Liver (tissue), 9 donors: ENCODE results near the gene KIRREL3. TPM values are rescaled to one million over a fixed set of nuclear protein-coding genes. Genes with fewer than 3 reads are reported as not detected.

Source experiments
- DNase-seq: peaks from one replicate; pipeline ENCODE4 v3.0.0-alpha.2; 2017; ENCODE audit warnings: low spot score
- H3K27ac ChIP-seq, 2 donors: one replicate each; pipeline ENCODE4 v1.7.0; 2013; ENCODE audit warnings: inconsistent platforms in 2 of 2, low read length in 2 of 2, control low read depth in 1 of 2, low read depth in 1 of 2, mild to moderate bottlenecking in 1 of 2
- H3K27me3 ChIP-seq, 4 donors: one replicate each; pipeline versions ENCODE4 v1.6.1 to v1.7.0; 2013; ENCODE audit warnings: low read length in 3 of 4, inconsistent platforms in 1 of 4, mild to moderate bottlenecking in 1 of 4, moderate library complexity in 1 of 4; ENCODE audit not compliant: control insufficient read depth in 4 of 4, insufficient read depth in 4 of 4
- H3K36me3 ChIP-seq, 4 donors: one replicate each; pipeline versions ENCODE4 v1.6.1 to v1.7.0; 2013; ENCODE audit warnings: low read length in 3 of 4, mild to moderate bottlenecking in 3 of 4, low read depth in 1 of 4, moderate library complexity in 1 of 4; ENCODE audit not compliant: control insufficient read depth in 4 of 4, insufficient read depth in 3 of 4
- H3K4me1 ChIP-seq, 4 donors: one replicate each; pipeline versions ENCODE4 v1.6.1 to v1.7.0; 2013; ENCODE audit warnings: low read length in 3 of 4, mild to moderate bottlenecking in 3 of 4, moderate library complexity in 1 of 4; ENCODE audit not compliant: control insufficient read depth in 4 of 4, insufficient read depth in 4 of 4
- H3K4me3 ChIP-seq, 3 donors: one replicate each; pipeline versions ENCODE4 v1.6.1 to v1.7.0; 2013; ENCODE audit warnings: low read length in 3 of 3, control low read depth in 1 of 3, low read depth in 1 of 3, mild to moderate bottlenecking in 1 of 3
- H3K9ac ChIP-seq, 2 donors: one replicate each; pipeline ENCODE4 v1.7.0; 2013; ENCODE audit warnings: low read length in 2 of 2, mild to moderate bottlenecking in 2 of 2, moderate library complexity in 2 of 2, control low read depth in 1 of 2, low read depth in 1 of 2
- H3K9me3 ChIP-seq, 4 donors: one replicate each; pipeline versions ENCODE4 v1.6.1 to v1.7.0; 2013; ENCODE audit warnings: low read length in 3 of 4; ENCODE audit not compliant: control insufficient read depth in 4 of 4
- EGR1 ChIP-seq, 2 donors: IDR thresholded peaks; 2 replicates each; pipeline ENCODE4 v1.6.1; 2016 to 2018; ENCODE audit warnings: antibody characterized with exemption in 2 of 2, low read depth in 2 of 2
- FOXA1 ChIP-seq: IDR thresholded peaks from 2 replicates; pipeline ENCODE4 v1.6.1; 2016; ENCODE audit warnings: antibody characterized with exemption
- FOXA2 ChIP-seq: IDR thresholded peaks from 2 replicates; pipeline ENCODE4 v1.6.1; 2016; ENCODE audit warnings: antibody characterized with exemption
- GABPA ChIP-seq, 2 donors: IDR thresholded peaks in 1 of 2; conservative IDR thresholded peaks in 1 of 2; 2 replicates each; pipeline ENCODE4 v1.6.1; 2016; ENCODE audit warnings: antibody characterized with exemption in 2 of 2, mild to moderate bottlenecking in 1 of 2, moderate library complexity in 1 of 2
- HNF4A ChIP-seq, 2 donors: conservative IDR thresholded peaks; 2 replicates each; pipeline ENCODE4 v1.6.1; 2016; ENCODE audit warnings: antibody characterized with exemption in 2 of 2, mild to moderate bottlenecking in 2 of 2
- HNF4G ChIP-seq: IDR thresholded peaks from 2 replicates; pipeline ENCODE4 v1.6.1; 2016; ENCODE audit warnings: antibody characterized with exemption
- JUND ChIP-seq, 2 donors: IDR thresholded peaks; 2 replicates each; pipeline ENCODE4 v1.6.1; 2016; ENCODE audit warnings: antibody characterized with exemption in 2 of 2
- NR2F2 ChIP-seq: IDR thresholded peaks from 2 replicates; pipeline ENCODE4 v1.6.1; 2016; ENCODE audit warnings: antibody characterized with exemption
- RAD21 ChIP-seq, 2 donors: IDR thresholded peaks; 2 replicates each; pipeline ENCODE4 v1.6.1; 2016; ENCODE audit warnings: antibody characterized with exemption in 2 of 2, mild to moderate bottlenecking in 2 of 2
- RXRA ChIP-seq, 2 donors: IDR thresholded peaks; 2 replicates each; pipeline ENCODE4 v1.6.1; 2017 to 2018; ENCODE audit warnings: antibody characterized with exemption in 2 of 2, mild to moderate bottlenecking in 1 of 2
- SP1 ChIP-seq: IDR thresholded peaks from 2 replicates; pipeline ENCODE4 v1.6.1; 2018; ENCODE audit warnings: antibody characterized with exemption, mild to moderate bottlenecking
- TAF1 ChIP-seq: conservative IDR thresholded peaks from 2 replicates; pipeline ENCODE4 v1.6.1; 2016; ENCODE audit warnings: antibody characterized with exemption, mild to moderate bottlenecking
- YY1 ChIP-seq: IDR thresholded peaks from 2 replicates; pipeline ENCODE4 v1.6.1; 2016; ENCODE audit warnings: antibody characterized with exemption, mild to moderate bottlenecking
- WGBS: extraction: QIAGEN DNeasy Blood & Tissue Kit; methylation state at CpG from one replicate; pipeline ENCODE4 v1.1.7; 2013; 5-methylcytosine and 5-hydroxymethylcytosine counted together
- polyA plus RNA-seq, 2 donors: library from polyadenylated mRNA; stranded (reverse) in 1 of 2; unstranded in 1 of 2; fragments of 200-250 nt in 1 of 2; fragments of >200 nt in 1 of 2; fragmentation: Nextera tagmentation in 1 of 2; extraction: Ambion mirVana in 1 of 2; gene quantifications; one replicate each; pipeline versions ENCODE4 v1.2.1 to v1.2.3, GENCODE V29; 2013 to 2015
- total RNA-seq, 2 donors: library from RNA; depleted of rRNA; stranded (reverse); fragments of >200 nt; gene quantifications; one replicate each; pipeline ENCODE4 v1.2.3, GENCODE V29; 2014
- TF ChIP-seq, protein P1 (sequence below): fragments of 150-350 bp; IDR thresholded peaks from 2 replicates; pipeline ENCODE4 v1.5.1; 2017; ENCODE audit warnings: improper control_type of control experiment, low read depth, low read length; ENCODE audit not compliant: missing input control
- TF ChIP-seq, protein P2 (sequence below): IDR thresholded peaks from 2 replicates; pipeline ENCODE4 v1.6.1; 2016; ENCODE audit warnings: antibody characterized with exemption
- TF ChIP-seq, protein P3 (sequence below): IDR thresholded peaks from 2 replicates; pipeline ENCODE4 v1.6.1; 2016; ENCODE audit warnings: antibody characterized with exemption, mild to moderate bottlenecking
- TF ChIP-seq, protein P4 (sequence below): IDR thresholded peaks from 2 replicates; pipeline ENCODE4 v1.6.1; 2016; ENCODE audit warnings: antibody characterized with exemption
- TF ChIP-seq, protein P5 (sequence below): IDR thresholded peaks from 2 replicates; pipeline ENCODE4 v1.6.1; 2016; ENCODE audit warnings: antibody characterized with exemption
- donor health status: healthy.
- donor health status: healthy.
- donor health status: healthy.
- donor health status: healthy.
- donor health status: healthy.

Gene KIRREL3
- total and polyA plus RNA-seq, 4 donors: 0.03 to 0.29 (median 0.08) TPM; not detected in 1

DNA sequence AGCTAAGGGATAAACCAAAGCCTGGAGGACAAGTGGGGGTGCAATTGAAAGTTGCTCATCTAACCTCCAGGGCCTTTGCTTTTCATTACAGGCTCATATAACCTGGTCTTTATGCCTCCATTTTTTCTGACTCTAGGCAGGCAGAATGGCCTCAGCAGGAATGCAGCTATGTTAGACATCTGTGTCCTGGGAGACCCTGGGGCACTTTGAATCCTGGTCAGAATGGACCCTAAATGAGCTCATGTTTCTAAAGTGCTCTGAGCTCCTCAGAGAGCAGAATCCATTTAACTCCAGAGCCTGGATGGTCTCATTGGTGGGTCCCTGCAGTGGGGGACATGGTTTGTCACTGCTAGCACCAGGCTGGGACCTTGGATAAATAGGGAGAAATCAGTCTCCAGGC is 177.3 kb downstream of the KIRREL3 start:
- H3K36me3 ChIP-seq: no peaks in the 10 kb centered on the region
- no peak overlapping the region for H3K27ac ChIP-seq
- no peaks in the 10 kb centered on the region for H3K9me3 ChIP-seq
- peaks cover 0 to 3% (median 0%) of the 10 kb centered on the region in 4 donors for H3K27me3 ChIP-seq
- no peak for TF ChIP-seq RAD21 (IDR thresholded peaks at IDR 0.05)
- TF ChIP-seq, protein P1, sequence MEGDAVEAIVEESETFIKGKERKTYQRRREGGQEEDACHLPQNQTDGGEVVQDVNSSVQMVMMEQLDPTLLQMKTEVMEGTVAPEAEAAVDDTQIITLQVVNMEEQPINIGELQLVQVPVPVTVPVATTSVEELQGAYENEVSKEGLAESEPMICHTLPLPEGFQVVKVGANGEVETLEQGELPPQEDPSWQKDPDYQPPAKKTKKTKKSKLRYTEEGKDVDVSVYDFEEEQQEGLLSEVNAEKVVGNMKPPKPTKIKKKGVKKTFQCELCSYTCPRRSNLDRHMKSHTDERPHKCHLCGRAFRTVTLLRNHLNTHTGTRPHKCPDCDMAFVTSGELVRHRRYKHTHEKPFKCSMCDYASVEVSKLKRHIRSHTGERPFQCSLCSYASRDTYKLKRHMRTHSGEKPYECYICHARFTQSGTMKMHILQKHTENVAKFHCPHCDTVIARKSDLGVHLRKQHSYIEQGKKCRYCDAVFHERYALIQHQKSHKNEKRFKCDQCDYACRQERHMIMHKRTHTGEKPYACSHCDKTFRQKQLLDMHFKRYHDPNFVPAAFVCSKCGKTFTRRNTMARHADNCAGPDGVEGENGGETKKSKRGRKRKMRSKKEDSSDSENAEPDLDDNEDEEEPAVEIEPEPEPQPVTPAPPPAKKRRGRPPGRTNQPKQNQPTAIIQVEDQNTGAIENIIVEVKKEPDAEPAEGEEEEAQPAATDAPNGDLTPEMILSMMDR: no peak
- TF ChIP-seq, protein P2, sequence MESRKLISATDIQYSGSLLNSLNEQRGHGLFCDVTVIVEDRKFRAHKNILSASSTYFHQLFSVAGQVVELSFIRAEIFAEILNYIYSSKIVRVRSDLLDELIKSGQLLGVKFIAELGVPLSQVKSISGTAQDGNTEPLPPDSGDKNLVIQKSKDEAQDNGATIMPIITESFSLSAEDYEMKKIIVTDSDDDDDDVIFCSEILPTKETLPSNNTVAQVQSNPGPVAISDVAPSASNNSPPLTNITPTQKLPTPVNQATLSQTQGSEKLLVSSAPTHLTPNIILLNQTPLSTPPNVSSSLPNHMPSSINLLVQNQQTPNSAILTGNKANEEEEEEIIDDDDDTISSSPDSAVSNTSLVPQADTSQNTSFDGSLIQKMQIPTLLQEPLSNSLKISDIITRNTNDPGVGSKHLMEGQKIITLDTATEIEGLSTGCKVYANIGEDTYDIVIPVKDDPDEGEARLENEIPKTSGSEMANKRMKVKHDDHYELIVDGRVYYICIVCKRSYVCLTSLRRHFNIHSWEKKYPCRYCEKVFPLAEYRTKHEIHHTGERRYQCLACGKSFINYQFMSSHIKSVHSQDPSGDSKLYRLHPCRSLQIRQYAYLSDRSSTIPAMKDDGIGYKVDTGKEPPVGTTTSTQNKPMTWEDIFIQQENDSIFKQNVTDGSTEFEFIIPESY: no peak
- no peak for TF ChIP-seq TAF1
- no peak for TF ChIP-seq JUND (IDR thresholded peaks at IDR 0.05)
- no peak for TF ChIP-seq NR2F2
- no peak for TF ChIP-seq FOXA2
- TF ChIP-seq, protein P3, sequence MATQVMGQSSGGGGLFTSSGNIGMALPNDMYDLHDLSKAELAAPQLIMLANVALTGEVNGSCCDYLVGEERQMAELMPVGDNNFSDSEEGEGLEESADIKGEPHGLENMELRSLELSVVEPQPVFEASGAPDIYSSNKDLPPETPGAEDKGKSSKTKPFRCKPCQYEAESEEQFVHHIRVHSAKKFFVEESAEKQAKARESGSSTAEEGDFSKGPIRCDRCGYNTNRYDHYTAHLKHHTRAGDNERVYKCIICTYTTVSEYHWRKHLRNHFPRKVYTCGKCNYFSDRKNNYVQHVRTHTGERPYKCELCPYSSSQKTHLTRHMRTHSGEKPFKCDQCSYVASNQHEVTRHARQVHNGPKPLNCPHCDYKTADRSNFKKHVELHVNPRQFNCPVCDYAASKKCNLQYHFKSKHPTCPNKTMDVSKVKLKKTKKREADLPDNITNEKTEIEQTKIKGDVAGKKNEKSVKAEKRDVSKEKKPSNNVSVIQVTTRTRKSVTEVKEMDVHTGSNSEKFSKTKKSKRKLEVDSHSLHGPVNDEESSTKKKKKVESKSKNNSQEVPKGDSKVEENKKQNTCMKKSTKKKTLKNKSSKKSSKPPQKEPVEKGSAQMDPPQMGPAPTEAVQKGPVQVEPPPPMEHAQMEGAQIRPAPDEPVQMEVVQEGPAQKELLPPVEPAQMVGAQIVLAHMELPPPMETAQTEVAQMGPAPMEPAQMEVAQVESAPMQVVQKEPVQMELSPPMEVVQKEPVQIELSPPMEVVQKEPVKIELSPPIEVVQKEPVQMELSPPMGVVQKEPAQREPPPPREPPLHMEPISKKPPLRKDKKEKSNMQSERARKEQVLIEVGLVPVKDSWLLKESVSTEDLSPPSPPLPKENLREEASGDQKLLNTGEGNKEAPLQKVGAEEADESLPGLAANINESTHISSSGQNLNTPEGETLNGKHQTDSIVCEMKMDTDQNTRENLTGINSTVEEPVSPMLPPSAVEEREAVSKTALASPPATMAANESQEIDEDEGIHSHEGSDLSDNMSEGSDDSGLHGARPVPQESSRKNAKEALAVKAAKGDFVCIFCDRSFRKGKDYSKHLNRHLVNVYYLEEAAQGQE: no peak
- TF ChIP-seq HNF4A (conservative IDR thresholded peaks at IDR 0.05): no peak
- TF ChIP-seq, protein P4, sequence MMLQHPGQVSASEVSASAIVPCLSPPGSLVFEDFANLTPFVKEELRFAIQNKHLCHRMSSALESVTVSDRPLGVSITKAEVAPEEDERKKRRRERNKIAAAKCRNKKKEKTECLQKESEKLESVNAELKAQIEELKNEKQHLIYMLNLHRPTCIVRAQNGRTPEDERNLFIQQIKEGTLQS: no peak
- no peak for TF ChIP-seq FOXA1
- no peak for TF ChIP-seq SP1
- TF ChIP-seq YY1: no peak
- TF ChIP-seq HNF4G: no peak
- TF ChIP-seq, protein P5, sequence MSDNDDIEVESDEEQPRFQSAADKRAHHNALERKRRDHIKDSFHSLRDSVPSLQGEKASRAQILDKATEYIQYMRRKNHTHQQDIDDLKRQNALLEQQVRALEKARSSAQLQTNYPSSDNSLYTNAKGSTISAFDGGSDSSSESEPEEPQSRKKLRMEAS: no peak
- no peak for DNase-seq
- H3K4me1 ChIP-seq: no peaks in the 10 kb centered on the region
- H3K4me3 ChIP-seq: no peak overlapping the region
- no peak overlapping the region for H3K9ac ChIP-seq

DNA sequence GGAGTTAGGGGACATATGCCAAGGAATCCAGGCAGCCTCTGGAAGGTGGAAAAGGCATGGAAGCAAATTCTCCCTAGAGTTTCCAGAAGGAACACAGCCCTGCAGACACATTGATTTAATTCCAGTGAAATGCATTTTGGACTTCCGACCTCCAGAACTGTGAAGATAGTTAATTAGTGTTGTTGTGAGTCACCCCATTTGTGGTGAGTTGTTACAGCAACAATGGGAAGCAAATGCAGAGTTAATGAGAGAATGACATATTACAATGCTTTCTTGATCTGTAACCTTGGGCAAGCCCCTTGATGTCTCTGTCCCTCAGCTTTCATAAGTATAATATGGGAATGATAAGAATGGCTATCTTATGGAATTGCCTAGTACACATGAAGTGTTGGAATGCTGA is 178.7 kb downstream of the KIRREL3 start:
- Histone ChIP-seq H3K4me1 (no peaks in the 10 kb centered on the region), H3K4me3 (no peak overlapping the region), H3K27me3 (peaks cover 0 to 3% (median 0%) of the 10 kb centered on the region in 4 donors), H3K9ac (no peak overlapping the region), H3K27ac (no peak overlapping the region), H3K9me3 (no peaks in the 10 kb centered on the region), H3K36me3 (no peaks in the 10 kb centered on the region)
- TF ChIP-seq RXRA (IDR thresholded peaks at IDR 0.05) (no peak), GABPA (IDR thresholded peaks at IDR 0.05 in 1 of 2, conservative IDR thresholded peaks at IDR 0.05 in 1 of 2) (no peak), TAF1 (no peak), FOXA2 (no peak), HNF4G (no peak), EGR1 (IDR thresholded peaks at IDR 0.05; ENCODE audit: low read depth in 2 of 2) (no peak), JUND (IDR thresholded peaks at IDR 0.05) (no peak), RAD21 (IDR thresholded peaks at IDR 0.05) (no peak)
- TF ChIP-seq, protein P3: no peak
- TF ChIP-seq, protein P1: no peak
- TF ChIP-seq, protein P5: no peak
- 89% methylated on average over 1 of the region's 1 CpG for WGBS
- no peak for DNase-seq
